Kidney capillary endothelial cell (primary cell): ENCODE results near the gene GARIN3.
"Not testable (repeated sequence)": the region's sequence is repeated elsewhere in the genome, so short reads cannot be mapped to it uniquely, and the experiment has no call there.

Source experiments
- DNase-seq: peaks from one replicate; pipeline ENCODE4 v3.0.0-alpha.2; 2018; ENCODE audit warnings: low spot score

The GARIN3 gene

DNA sequence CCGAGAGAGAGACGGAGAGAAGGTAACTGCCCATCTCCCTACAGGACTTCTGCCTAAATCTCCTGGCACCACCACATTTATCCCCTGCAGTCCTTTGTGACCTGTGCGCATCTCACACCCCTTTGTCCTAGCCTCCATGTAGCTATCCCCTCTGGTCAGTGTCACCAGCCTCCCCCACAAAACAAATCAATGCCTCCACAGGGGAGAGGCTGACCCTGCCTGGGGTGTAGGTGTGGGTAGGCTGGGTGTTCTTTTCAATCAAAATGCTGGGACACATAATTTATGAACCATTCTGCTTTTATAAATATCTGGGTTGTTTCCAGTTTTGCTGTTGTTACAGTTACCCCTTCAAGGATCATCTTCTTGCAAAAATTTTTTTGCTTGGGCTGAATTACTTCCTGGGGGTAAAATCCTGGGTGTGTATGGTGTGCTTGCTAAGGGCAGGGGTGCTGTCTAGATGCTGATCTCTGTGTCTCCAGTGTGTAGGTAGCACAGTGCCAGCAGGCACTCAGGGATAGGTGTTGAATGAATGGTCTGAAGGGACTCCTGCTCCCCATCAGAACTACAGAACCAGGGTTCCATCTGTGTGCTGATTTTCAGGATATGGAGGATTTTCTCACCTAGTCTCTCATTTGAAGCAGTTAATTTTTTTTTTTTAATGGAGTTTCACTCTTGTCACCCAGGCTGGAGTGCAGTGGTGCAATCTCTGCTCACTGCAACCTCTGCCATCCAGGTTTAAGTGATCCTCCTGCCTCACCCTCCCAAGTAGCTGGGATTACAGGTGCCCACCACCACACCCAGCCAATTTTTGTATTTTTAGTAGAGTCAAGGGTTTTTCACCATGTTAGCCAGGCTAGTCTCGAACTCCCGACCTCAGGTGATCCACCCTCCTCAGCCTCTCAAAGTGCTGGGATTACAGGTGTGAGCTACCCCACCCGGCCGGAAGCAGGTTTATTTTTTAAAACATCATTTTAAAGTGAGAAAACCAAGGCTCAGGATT, at the start of gene GARIN3:
Gene GARIN3 (minus strand): TSS at position 51 of the 1,000 bp plus-strand sequence. CDS start 96 bp downstream, outside the sequence.
- DNase-seq: no peak

DNA sequence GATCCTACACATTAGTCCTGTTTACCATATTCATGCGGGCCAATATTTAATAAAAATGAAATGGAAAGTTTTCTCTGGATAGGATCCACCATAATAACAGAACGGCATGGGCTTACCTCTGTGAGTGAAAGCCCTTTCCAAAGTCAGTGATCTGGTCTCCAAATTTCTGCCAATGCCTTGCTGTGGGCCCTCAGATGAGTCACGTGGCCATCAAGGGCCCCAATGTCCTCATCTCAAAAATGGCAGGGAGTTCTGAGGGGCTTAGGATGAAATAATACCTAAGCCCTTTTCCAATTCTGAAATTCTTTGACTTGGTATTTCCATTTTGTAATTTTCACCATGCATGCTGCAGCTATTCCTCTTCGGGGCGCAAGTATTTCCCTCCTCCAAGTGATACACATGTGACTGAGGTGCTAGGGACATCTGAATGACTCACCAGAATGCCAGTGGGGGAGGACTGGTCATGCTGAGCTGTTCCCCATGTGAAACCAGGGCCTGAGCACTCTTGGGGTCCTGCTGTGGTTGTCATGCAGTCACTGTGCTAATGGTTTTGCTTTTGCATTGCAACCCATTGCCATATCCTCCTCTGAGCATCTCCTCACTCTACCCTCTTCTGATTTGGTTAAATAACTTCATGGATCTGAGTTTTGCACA, 49.6 kb upstream of the GARIN3 start:
- no peak for DNase-seq

DNA sequence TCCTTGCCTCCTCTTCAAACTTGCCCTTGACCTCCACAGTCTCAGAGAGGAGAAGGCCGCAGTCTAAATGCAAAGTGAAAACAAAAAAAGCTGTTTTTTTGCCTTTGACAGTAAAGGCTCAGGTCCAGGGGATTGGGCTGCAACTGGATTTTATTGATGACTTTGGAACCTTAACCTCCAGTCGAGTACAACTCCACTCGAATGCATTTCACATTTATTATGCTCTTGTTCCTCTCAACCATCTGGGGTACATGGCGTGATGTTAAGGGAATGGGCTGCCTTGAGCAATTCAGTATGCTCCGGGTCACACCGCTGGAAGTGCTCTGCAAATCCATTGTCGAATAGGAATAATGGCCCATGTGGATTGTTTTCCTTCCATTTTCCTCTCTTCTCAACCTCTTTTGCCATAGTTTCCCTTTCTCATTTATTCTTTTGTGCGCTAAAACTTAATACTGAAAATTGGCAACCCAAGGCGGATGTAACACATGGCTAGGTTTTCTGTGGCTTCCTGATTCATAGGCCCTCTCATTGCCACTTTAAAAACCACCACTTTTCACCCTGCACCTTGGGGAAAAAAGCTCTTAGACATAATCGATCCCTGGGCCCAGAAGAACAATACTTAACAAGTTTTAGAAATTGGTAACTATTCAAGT, 48.9 kb upstream of the GARIN3 start:
- no peak for DNase-seq

DNA sequence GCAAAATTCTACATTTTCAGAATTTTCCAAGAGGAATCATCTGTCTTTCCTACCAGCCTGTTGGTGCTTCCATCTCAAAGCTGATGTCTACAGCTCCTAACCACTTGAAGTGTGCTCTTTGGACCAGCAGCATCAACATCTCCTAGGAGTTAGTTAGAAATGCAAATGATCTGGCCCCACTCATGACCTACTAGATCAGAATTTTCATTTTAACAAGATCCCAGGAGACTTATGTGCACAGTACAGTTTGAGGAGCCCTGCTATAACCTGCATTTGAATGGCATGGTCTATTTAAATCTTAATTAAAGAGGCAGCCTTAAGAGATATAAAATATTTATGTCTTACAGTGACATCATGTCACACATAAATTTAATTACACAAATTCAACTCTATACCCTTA, 48.4 kb upstream of the GARIN3 start:
- no peak for DNase-seq

DNA sequence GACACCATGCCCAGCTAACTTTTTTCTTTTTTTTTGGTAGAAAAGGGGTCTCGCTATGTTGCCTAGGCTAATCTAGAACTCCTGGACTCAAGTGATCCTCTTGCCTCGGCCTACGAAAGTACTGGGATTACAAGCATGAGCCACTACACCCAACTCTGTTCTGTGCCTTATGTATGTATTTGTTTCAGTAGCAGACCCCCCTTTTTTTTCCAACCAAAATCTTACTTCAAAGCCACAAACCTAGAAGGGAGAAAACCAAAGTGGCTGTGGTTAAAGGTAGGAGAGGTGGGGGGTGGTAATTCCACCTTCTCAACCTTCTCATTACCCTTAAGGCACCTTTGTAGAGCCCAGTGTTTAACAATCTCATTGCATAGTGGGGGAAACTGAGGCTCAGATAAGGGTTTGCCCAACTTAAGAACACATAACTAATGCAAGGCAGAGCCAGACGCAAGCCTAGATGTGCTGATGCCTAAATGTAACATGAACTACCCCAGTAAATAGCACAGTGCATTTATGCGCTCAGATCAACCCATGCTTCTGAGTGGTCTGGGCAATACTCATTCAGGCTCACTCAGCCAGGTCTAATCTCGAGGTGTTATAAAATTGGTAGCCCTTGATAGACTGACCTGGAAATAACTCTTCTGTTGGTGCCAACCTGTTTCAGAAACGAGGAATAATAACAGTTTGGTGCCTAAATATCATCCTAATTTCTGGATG, 47.6 kb upstream of the GARIN3 start:
- DNase-seq: no peak

DNA sequence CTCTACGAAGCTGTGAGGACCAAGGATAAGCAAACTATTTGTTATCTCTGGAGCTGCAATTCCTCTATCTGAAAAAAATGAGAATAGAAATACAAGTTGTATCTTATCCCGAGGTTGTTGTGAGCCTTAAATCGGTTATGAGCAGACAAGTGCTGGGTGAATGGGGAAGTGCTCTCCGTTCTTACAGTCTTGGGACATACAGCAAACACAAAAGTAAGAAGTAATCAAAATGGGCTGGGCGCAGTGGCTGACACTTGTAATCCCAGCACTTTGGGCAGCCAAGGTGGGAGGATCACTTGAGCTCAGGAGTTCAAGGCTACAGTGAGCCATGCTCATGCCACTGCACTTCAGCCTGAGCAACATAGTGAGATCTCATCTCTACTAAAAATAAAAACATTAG, 46.2 kb upstream of the GARIN3 start:
- DNase-seq: no peak

DNA sequence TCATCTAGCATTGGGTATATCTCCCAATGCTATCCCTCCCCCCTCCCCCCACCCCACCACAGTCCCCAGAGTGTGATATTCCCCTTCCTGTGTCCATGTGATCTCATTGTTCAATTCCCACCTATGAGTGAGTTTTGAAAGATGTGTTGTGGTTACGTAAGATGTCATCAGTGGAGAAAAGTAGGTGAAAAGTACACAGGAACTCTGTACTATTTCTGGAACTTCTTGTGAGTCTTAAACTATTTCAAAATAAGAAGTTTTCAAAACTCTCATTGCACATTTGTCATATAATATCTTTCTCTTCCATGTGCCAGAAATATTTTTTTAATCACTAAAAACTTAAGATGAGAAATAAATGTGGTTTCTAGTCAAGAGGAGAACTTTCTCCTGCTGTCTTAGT, 44.6 kb upstream of the GARIN3 start:
- DNase-seq: not testable (repeated sequence)

DNA sequence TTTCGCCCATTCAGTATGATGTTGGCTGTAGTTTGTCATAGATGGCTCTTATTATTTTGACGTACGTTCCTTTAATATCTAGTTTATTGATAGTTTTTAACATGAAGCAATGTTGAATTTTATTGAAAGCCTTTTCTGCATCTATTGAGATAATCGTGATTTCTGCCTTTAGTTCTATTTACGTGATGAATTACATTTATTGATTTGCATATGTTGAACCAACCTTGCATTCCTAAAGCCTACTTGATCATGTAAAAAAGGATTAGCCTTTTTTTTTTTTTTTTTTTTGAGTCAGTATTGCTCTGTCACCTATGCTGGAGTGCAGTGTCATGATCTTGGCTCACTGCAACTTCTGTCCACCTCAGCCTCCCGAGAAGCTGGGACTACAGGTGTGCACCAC, 39.6 kb upstream of the GARIN3 start:
- DNase-seq: no peak

DNA sequence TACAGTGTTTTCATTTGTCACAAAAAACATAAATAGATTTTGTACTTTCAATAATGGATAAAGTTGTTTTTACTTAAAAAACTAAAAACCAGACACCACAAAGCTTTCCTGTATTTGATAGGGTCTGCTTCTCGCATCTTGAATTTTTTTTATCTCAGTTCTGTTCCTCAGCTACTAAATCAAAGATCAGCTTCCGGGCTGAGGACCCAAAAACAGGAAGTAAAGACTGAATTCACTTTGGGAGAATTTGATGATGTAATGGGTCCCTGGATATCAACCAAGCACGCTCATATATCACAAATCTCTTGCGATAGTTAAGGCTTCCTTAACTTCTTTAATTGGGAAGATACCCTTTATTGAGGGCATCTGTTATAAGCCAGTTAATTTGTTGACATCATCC, 38.7 kb upstream of the GARIN3 start:
- DNase-seq: no peak

DNA sequence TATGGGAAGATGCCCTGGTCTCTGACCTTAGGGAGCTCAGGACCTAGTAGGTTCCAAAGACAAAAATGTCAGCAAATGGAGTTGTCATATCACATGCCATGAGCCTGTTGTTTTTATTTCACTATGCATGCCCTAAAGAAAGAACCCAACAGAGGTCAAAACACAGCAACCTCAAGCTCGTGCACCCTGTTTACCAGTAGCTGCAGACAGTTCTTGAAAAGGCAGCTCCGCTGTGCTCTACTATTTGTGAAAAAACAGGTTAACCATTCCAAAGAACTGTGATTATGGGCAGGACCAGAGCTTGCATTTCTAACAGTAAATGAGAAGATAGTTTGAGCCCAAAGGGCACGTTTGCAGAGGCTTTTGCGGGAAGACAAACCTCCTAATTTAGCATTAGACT, 37.4 kb upstream of the GARIN3 start:
- DNase-seq: no peak

DNA sequence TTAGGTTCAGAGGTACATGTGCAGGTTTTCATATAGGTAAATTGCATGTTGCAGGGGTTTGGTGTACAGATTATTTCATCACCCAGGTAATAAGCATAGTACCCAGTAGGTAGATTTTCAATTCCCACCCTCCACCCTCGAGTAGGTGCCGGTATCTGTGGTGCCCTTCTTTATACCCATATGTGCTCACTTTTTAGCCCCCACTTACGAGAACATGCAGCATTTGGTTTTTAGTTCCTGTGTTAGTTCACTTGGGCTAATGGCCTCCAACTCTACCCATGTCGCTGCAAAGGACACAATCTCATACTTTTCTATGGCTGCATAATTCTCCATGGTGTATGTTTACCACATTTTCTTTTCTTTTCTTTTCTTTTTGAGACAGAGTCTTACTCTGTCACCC, 35.8 kb upstream of the GARIN3 start:
- no peak for DNase-seq

DNA sequence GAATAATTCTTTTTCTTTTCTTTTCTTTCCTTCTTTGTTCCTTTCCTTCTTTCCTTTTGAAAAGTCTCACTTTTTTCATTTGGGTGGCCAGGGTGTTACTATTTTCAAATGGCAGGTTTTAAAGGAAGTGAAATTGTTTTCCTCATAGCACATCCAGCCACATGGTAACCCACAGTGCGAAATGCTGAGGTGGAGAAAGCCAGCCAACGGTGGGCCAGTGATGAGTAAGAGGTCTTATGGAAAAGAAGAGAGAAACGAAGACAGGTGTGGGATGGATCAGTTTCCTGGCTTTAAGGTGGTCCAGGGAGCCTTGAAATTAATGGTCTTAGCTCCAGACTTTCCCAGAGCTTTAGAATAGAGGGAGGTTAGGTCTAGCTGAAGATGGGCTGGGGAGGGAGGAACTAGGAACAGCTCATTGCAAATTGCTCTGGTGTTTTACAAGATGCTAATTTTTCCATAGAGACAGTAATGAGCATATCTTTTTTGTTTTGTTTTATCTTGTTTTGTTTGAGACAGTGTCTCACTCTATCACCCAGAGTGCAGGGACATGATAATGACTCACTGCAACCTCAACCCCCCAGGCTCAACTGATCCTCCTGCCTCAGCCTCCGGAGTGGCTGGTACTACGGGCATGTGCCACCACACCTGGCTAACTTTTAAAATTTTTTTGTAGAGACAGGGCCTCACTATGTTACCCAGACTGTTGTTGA, 32.4 kb upstream of the GARIN3 start:
- DNase-seq: no peak

DNA sequence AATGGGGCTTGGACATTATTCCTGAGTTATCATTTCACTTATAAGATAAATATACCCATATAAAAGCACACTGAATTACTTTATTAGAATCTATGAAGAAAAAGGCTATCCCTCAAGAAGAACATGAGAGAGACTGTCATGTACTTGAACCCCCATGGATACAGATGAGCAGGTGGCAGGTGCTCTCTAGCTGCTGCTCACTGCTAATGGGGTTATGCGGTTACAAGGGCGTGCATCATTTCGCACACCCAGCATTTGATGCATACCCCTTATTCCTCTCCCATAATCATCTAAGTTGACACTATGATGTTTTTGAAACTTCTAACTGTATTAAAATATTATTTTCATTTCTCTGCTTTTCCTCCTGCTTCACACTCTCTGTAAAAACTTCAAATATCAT, 31.0 kb upstream of the GARIN3 start:
- no peak for DNase-seq

DNA sequence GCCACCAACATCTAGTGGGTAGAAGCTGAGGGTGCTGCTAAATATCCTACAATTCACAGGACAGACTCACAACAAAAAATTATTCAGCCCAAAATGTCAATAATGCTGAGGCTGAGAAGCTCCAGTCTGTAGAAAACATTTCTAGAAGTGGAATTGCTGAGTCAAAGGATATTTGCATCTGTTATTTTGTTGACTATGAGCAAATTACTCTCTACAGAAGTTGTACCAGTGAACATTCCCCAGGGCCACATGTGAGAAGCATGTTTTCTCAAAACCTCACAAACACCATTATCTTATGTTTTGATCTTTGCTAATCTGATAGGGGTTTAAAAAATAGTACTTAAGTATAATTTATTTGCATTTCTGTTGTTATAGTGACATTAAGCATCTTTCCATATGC, 30.0 kb upstream of the GARIN3 start:
- DNase-seq: no peak

DNA sequence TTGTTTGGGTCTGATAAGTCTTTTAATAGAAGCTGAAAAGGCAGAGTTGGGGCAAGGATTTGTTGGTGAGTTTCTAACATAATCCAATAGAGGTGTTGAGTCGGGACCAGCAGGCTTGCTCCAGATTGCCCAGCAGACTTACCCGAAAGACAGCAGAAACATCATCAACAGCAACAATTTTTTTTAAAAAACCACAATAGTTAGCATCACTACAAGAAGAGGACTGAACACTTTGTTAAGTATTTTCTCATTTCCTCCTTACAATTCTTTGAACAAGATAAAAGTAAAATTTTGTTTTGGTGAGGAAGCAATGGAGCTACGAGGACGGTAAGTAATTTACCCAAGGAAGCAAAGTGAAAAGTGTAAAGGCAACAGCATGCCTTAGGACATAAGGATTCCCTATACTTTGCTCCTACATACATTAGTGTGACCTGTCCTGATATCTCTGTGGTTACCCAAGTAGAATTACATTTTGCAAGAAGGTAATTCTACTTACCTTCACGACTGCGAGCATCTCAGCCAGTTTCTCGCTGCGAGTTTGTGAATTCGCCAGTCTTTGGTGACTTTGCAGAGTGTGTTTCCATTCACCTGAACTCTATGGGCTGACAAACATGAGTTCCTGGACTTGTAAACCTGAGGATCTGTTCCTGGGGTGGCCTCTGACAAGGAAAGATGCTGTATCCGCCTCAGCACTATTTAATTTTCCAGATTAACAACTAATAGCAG, 27.8 kb upstream of the GARIN3 start:
- no peak for DNase-seq

DNA sequence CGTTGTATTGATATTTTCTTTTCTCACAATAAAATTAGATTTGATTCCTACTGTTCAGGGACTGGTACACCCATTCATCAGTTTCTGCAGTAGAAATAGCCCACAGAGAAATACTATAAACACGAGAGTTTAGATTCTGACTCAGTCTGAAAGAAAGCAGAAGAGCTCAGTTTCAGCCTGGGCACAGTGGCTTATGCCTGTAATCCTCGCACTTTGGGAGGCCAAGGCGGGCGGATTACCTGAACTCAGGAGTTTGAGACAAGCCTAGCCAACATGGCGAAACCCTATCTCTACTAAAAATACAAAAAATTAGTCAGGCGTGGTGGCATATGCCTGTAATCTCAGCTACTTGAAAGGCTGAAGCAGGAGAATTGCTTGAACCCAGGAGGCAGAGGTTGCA, 23.2 kb upstream of the GARIN3 start:
- no peak for DNase-seq

DNA sequence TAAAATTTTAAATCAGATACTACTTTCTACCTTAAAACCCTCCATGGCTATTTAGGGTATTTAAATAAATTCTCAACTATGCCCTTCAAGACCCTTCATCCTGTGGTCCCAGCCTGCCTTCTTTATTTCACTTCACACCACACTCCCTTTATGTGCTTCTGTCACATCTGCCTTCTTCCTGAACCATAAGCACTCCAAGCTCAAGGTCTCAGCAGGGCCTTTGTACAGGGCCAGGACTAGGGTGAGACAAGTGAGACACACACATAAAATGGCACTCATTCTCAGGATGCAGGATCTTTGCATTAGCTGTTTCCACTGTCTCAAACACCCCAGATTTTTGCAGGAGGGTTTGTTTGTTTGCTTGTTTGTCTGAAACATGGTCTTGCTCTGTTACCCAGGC, 22.2 kb upstream of the GARIN3 start:
- DNase-seq: no peak

DNA sequence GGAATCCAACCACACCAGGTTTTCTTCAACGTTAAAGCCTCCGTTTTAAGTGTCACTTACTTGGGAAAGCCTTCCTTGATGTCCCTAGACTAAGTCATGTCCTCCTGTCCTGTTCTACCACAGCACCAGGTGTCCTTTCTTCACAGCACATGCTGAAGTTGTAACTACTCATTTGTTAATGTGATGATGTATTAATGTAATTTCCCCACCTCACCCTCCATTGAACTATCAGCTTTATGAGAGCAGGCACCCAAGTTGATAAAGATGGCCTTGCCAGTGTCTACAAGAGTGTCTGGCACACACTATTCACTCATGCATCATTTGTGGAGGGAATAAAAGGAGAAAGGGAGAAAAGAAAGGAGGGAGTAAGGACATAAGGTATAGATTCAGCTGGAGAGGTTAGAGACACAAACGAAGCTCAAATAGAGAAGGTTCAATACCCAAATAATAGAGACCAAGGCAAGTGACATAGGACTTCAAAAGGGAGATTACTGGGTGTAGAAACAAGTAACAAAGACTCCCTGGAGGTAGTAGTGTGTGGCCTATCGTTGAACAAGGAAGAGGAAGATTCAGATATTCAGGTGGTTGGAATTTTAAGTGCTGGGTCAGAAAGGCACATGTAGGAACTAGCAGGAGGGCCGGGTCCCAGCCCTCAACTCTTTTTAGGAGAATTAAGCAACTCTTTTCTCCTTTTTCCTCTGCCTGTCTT, 21.1 kb upstream of the GARIN3 start:
- DNase-seq: no peak

DNA sequence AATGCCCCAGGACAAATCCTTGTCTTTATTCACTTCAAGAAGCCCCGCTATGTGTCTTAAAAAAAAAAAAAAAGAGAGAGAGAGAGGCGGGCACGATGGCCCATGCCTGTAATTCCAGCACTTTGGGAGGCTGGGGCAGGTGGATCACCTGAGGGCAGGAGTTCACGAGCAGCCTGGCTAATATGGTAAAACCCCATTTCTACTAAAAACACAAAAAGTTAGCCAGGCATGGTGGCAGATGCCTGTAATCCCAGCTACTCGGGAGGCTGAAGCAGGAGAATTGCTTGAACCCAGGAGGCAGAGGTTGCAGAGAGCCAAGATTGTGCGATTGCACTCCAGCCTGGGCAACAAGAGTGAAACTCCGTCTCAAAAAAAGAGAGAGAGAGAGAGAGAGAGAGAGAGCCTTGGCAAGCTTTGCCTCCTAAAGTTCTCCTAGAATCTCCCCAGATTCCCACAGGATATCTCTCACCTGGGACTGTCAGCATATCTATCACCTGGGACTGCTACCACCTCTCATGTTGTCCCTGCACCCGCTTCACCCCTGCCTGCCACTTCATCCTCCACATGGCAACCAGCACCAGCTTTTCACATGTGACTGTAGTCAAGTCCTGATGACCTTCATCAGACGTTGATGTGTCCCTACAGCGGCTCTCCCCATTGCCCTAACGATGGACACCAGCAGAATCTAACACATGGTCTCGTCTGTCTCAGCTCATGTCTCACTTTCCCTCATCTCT, 20.4 kb upstream of the GARIN3 start:
- DNase-seq: no peak

DNA sequence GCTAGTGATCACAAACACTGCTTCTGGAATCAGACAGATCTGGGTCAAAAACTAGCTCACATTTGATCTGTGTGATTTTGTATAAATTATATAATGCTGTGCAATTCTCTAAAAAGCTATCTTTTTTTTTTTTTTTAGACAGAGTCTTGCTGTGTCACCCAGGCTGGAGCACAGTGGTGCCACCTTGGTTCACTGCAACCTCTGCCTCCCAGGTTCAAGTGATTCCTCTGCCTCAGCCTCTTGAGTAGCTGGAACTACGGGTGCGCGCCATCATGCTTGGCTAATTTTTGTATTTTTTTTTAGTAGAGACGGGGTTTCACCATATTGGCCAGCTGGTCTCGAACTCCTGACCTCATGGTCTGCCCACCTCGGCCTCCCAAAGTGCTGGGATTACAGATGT, 19.1 kb upstream of the GARIN3 start:
- not testable (repeated sequence) for DNase-seq
